HCT116 (cell line): ENCODE data around the gene NPB. TPM values are rescaled to one million over a fixed set of nuclear protein-coding genes. Genes with fewer than 3 reads are reported as not detected.

ENCODE experiments used
- CBX3 ChIP-seq: IDR thresholded peaks from 2 replicates; pipeline ENCODE4 v1.6.1; 2012; ENCODE audit warnings: low read depth
- CEBPB ChIP-seq: IDR thresholded peaks from 2 replicates; pipeline ENCODE4 v1.6.1; 2012; ENCODE audit warnings: low read depth
- FOSL1 ChIP-seq: IDR thresholded peaks from 2 replicates; pipeline ENCODE4 v1.6.1; 2012; ENCODE audit warnings: low read depth
- MAX ChIP-seq: IDR thresholded peaks from 2 replicates; pipeline ENCODE4 v1.6.1; 2012
- POLR2A ChIP-seq: IDR thresholded peaks from 2 replicates; pipeline ENCODE4 v1.7.0; 2011; ENCODE audit warnings: borderline replicate concordance; ENCODE audit not compliant: insufficient read depth, insufficient read length; ENCODE audit errors: extremely low read depth
- RAD21 ChIP-seq: IDR thresholded peaks from 2 replicates; pipeline ENCODE4 v1.6.1; 2012; ENCODE audit warnings: low read depth, mild to moderate bottlenecking
- REST ChIP-seq: IDR thresholded peaks from 2 replicates; pipeline ENCODE4 v1.6.1; 2012; ENCODE audit warnings: low read depth
- SIN3A ChIP-seq: IDR thresholded peaks from 2 replicates; pipeline ENCODE4 v1.6.1; 2012; ENCODE audit warnings: low read depth
- TCF7L2 ChIP-seq: IDR thresholded peaks from 2 replicates; pipeline ENCODE4 v1.7.0; 2011; ENCODE audit warnings: borderline replicate concordance, inconsistent platforms; ENCODE audit not compliant: insufficient read depth, insufficient read length; ENCODE audit errors: extremely low read depth
- ZBTB33 ChIP-seq: IDR thresholded peaks from 2 replicates; pipeline ENCODE4 v1.6.1; 2011; ENCODE audit warnings: mild to moderate bottlenecking, low read length, moderate library complexity; ENCODE audit not compliant: insufficient replicate concordance; ENCODE audit errors: extremely low read depth
- ZNF274 ChIP-seq: fragments of 200-500 bp; sonication (Bioruptor generic); IDR thresholded peaks from 2 replicates; pipeline ENCODE4 v1.6.1; 2014; ENCODE audit warnings: mild to moderate bottlenecking, low read depth, low read length, inconsistent platforms
- total RNA-seq: library from RNA; stranded (reverse); gene quantifications from one replicate; pipeline ENCODE4 v1.2.1, GENCODE V29; 2021; ENCODE audit not compliant: unreplicated experiment

NPB gene
- total RNA-seq, 1 experiment from 2014 or later: 1.2 TPM

- TF ChIP-seq REST (no peak), POLR2A (peak; percentile 24), MAX (peak; percentile 88), CEBPB (no peak), RAD21 (no peak), ZNF274 (no peak), FOSL1 (no peak), SIN3A (peak; percentile 84), ZBTB33 (peak; percentile 8), TCF7L2 (peak; percentile 81), CBX3 (no peak)
Observed at GRCh38 chr17:81927653-81928543, 25.9 kb downstream of the NPB start, which contains the start of gene MAFG (continued).
